GM18951 (cell line): ENCODE measurements around the gene SCO1.
"Not testable (repeated sequence)": the region's sequence is repeated elsewhere in the genome, so short reads cannot be mapped to it uniquely, and the experiment has no call there.

Experiments used
- POLR2A ChIP-seq: IDR thresholded peaks from 4 replicates; pipeline ENCODE4 v1.6.1; 2011; ENCODE audit warnings: mild to moderate bottlenecking; ENCODE audit not compliant: insufficient read length, insufficient read depth; ENCODE audit errors: extremely low read depth
- in situ Hi-C: fragments of 300-500 bp; cut with MboI; formaldehyde crosslinking; loops from one replicate; pipeline ENCODE4 v1.12.0; 2022; ENCODE audit warnings: low sequenced_read_pairs, mixed read lengths, inconsistent platforms; ENCODE audit not compliant: unreplicated experiment

Gene SCO1

GRCh38 chr17:10733666-10734065, 36.3 kb upstream of the SCO1 start:
- TF ChIP-seq POLR2A: no peak
- in situ Hi-C loops: no loop called here

- in situ Hi-C loops: not testable (repeated sequence)
Observed at GRCh38 chr17:10732121-10732520, 34.8 kb upstream of the SCO1 start.

GRCh38 chr17:10731408-10731879, 34.1 kb upstream of the SCO1 start:
- in situ Hi-C loops: no loop called here

GRCh38 chr17:10730247-10730646, 32.9 kb upstream of the SCO1 start:
- in situ Hi-C loops: not testable (repeated sequence)

More at GRCh38 chr17:10731408-10731879, 34.1 kb upstream of the SCO1 start:
- TF ChIP-seq POLR2A: no peak

- no peak for TF ChIP-seq POLR2A
- in situ Hi-C loops: no loop called here
Observed at GRCh38 chr17:10729334-10730193, 32.2 kb upstream of the SCO1 start, which contains the start of gene TMEM220. TMEM220 (minus strand) TSS chr17:10730023; CDS start chr17:10729851, 172 bp downstream.

- TF ChIP-seq POLR2A: no peak
- in situ Hi-C loops: no loop called here
Observed at GRCh38 chr17:10728331-10728892, 31.1 kb upstream of the SCO1 start.

GRCh38 chr17:10727192-10727591, 29.9 kb upstream of the SCO1 start:
- no peak for TF ChIP-seq POLR2A
- in situ Hi-C loops: no loop called here

- TF ChIP-seq POLR2A: no peak
- in situ Hi-C loops: no loop called here
Observed at GRCh38 chr17:10726196-10726595, 28.9 kb upstream of the SCO1 start.

GRCh38 chr17:10725262-10725661, 27.9 kb upstream of the SCO1 start:
- in situ Hi-C loops: no loop called here
- TF ChIP-seq POLR2A: no peak

- TF ChIP-seq POLR2A: no peak
- in situ Hi-C loops: no loop called here
Observed at GRCh38 chr17:10724546-10725195, 27.3 kb upstream of the SCO1 start.

GRCh38 chr17:10718547-10718946, 21.2 kb upstream of the SCO1 start:
- no peak for TF ChIP-seq POLR2A
- in situ Hi-C loops: no loop called here

- TF ChIP-seq POLR2A: no peak
- in situ Hi-C loops: no loop called here
Observed at GRCh38 chr17:10716218-10716617, 18.9 kb upstream of the SCO1 start.

GRCh38 chr17:10713318-10713717, 16.0 kb upstream of the SCO1 start:
- in situ Hi-C loops: no loop called here
- TF ChIP-seq POLR2A: no peak

- in situ Hi-C loops: no loop called here
- no peak for TF ChIP-seq POLR2A
Observed at GRCh38 chr17:10705727-10706126, 8.4 kb upstream of the SCO1 start.
